Liver (tissue), 9 donors: ENCODE results near the gene TMEM245. TPM values are rescaled to one million over a fixed set of nuclear protein-coding genes. Genes with fewer than 3 reads are reported as not detected.

Experiments
- DNase-seq: peaks from one replicate; pipeline ENCODE4 v3.0.0-alpha.2; 2017; ENCODE audit warnings: low spot score
- H3K27ac ChIP-seq, 2 donors: one replicate each; pipeline ENCODE4 v1.7.0; 2013; ENCODE audit warnings: inconsistent platforms in 2 of 2, low read length in 2 of 2, control low read depth in 1 of 2, low read depth in 1 of 2, mild to moderate bottlenecking in 1 of 2
- H3K27me3 ChIP-seq, 4 donors: one replicate each; pipeline versions ENCODE4 v1.6.1 to v1.7.0; 2013; ENCODE audit warnings: low read length in 3 of 4, inconsistent platforms in 1 of 4, mild to moderate bottlenecking in 1 of 4, moderate library complexity in 1 of 4; ENCODE audit not compliant: control insufficient read depth in 4 of 4, insufficient read depth in 4 of 4
- H3K36me3 ChIP-seq, 4 donors: one replicate each; pipeline versions ENCODE4 v1.6.1 to v1.7.0; 2013; ENCODE audit warnings: low read length in 3 of 4, mild to moderate bottlenecking in 3 of 4, low read depth in 1 of 4, moderate library complexity in 1 of 4; ENCODE audit not compliant: control insufficient read depth in 4 of 4, insufficient read depth in 3 of 4
- H3K4me1 ChIP-seq, 4 donors: one replicate each; pipeline versions ENCODE4 v1.6.1 to v1.7.0; 2013; ENCODE audit warnings: low read length in 3 of 4, mild to moderate bottlenecking in 3 of 4, moderate library complexity in 1 of 4; ENCODE audit not compliant: control insufficient read depth in 4 of 4, insufficient read depth in 4 of 4
- H3K4me3 ChIP-seq, 3 donors: one replicate each; pipeline versions ENCODE4 v1.6.1 to v1.7.0; 2013; ENCODE audit warnings: low read length in 3 of 3, control low read depth in 1 of 3, low read depth in 1 of 3, mild to moderate bottlenecking in 1 of 3
- H3K9ac ChIP-seq, 2 donors: one replicate each; pipeline ENCODE4 v1.7.0; 2013; ENCODE audit warnings: low read length in 2 of 2, mild to moderate bottlenecking in 2 of 2, moderate library complexity in 2 of 2, control low read depth in 1 of 2, low read depth in 1 of 2
- H3K9me3 ChIP-seq, 4 donors: one replicate each; pipeline versions ENCODE4 v1.6.1 to v1.7.0; 2013; ENCODE audit warnings: low read length in 3 of 4; ENCODE audit not compliant: control insufficient read depth in 4 of 4
- ATF3 ChIP-seq: IDR thresholded peaks from 2 replicates; pipeline ENCODE4 v1.6.1; 2016; ENCODE audit warnings: antibody characterized with exemption
- CTCF ChIP-seq: fragments of 150-350 bp; IDR thresholded peaks from 2 replicates; pipeline ENCODE4 v1.5.1; 2017; ENCODE audit warnings: improper control_type of control experiment, low read depth, low read length; ENCODE audit not compliant: missing input control
- EGR1 ChIP-seq, 2 donors: IDR thresholded peaks; 2 replicates each; pipeline ENCODE4 v1.6.1; 2016 to 2018; ENCODE audit warnings: antibody characterized with exemption in 2 of 2, low read depth in 2 of 2
- FOXA1 ChIP-seq: IDR thresholded peaks from 2 replicates; pipeline ENCODE4 v1.6.1; 2016; ENCODE audit warnings: antibody characterized with exemption
- FOXA2 ChIP-seq: IDR thresholded peaks from 2 replicates; pipeline ENCODE4 v1.6.1; 2016; ENCODE audit warnings: antibody characterized with exemption
- GABPA ChIP-seq, 2 donors: IDR thresholded peaks in 1 of 2; conservative IDR thresholded peaks in 1 of 2; 2 replicates each; pipeline ENCODE4 v1.6.1; 2016; ENCODE audit warnings: antibody characterized with exemption in 2 of 2, mild to moderate bottlenecking in 1 of 2, moderate library complexity in 1 of 2
- HNF4A ChIP-seq, 2 donors: conservative IDR thresholded peaks; 2 replicates each; pipeline ENCODE4 v1.6.1; 2016; ENCODE audit warnings: antibody characterized with exemption in 2 of 2, mild to moderate bottlenecking in 2 of 2
- HNF4G ChIP-seq: IDR thresholded peaks from 2 replicates; pipeline ENCODE4 v1.6.1; 2016; ENCODE audit warnings: antibody characterized with exemption
- JUND ChIP-seq, 2 donors: IDR thresholded peaks; 2 replicates each; pipeline ENCODE4 v1.6.1; 2016; ENCODE audit warnings: antibody characterized with exemption in 2 of 2
- MAX ChIP-seq: IDR thresholded peaks from 2 replicates; pipeline ENCODE4 v1.6.1; 2016; ENCODE audit warnings: antibody characterized with exemption
- NR2F2 ChIP-seq: IDR thresholded peaks from 2 replicates; pipeline ENCODE4 v1.6.1; 2016; ENCODE audit warnings: antibody characterized with exemption
- RAD21 ChIP-seq, 2 donors: IDR thresholded peaks; 2 replicates each; pipeline ENCODE4 v1.6.1; 2016; ENCODE audit warnings: antibody characterized with exemption in 2 of 2, mild to moderate bottlenecking in 2 of 2
- REST ChIP-seq: IDR thresholded peaks from 2 replicates; pipeline ENCODE4 v1.6.1; 2016; ENCODE audit warnings: antibody characterized with exemption, mild to moderate bottlenecking
- RXRA ChIP-seq, 2 donors: IDR thresholded peaks; 2 replicates each; pipeline ENCODE4 v1.6.1; 2017 to 2018; ENCODE audit warnings: antibody characterized with exemption in 2 of 2, mild to moderate bottlenecking in 1 of 2
- SP1 ChIP-seq: IDR thresholded peaks from 2 replicates; pipeline ENCODE4 v1.6.1; 2018; ENCODE audit warnings: antibody characterized with exemption, mild to moderate bottlenecking
- TAF1 ChIP-seq: conservative IDR thresholded peaks from 2 replicates; pipeline ENCODE4 v1.6.1; 2016; ENCODE audit warnings: antibody characterized with exemption, mild to moderate bottlenecking
- YY1 ChIP-seq: IDR thresholded peaks from 2 replicates; pipeline ENCODE4 v1.6.1; 2016; ENCODE audit warnings: antibody characterized with exemption, mild to moderate bottlenecking
- ZBTB33 ChIP-seq: IDR thresholded peaks from 2 replicates; pipeline ENCODE4 v1.6.1; 2016; ENCODE audit warnings: antibody characterized with exemption
- WGBS: extraction: QIAGEN DNeasy Blood & Tissue Kit; methylation state at CpG from one replicate; pipeline ENCODE4 v1.1.7; 2013; 5-methylcytosine and 5-hydroxymethylcytosine counted together
- polyA plus RNA-seq, 2 donors: library from polyadenylated mRNA; stranded (reverse) in 1 of 2; unstranded in 1 of 2; fragments of 200-250 nt in 1 of 2; fragments of >200 nt in 1 of 2; fragmentation: Nextera tagmentation in 1 of 2; extraction: Ambion mirVana in 1 of 2; gene quantifications; one replicate each; pipeline versions ENCODE4 v1.2.1 to v1.2.3, GENCODE V29; 2013 to 2015
- total RNA-seq, 2 donors: library from RNA; depleted of rRNA; stranded (reverse); fragments of >200 nt; gene quantifications; one replicate each; pipeline ENCODE4 v1.2.3, GENCODE V29; 2014
- donor health status: healthy.
- donor health status: healthy.
- donor health status: healthy.
- donor health status: healthy.
- donor health status: healthy.

TMEM245 gene
- total and polyA plus RNA-seq, 4 donors = 13.7 to 75.3 (median 31.2) TPM

- Histone ChIP-seq H3K27ac (peak overlapping the region; percentile 38 to 55), H3K4me1 (peaks cover 1 to 16% (median 13%) of the 10 kb centered on the region in 4 donors), H3K9ac (no peak overlapping the region), H3K36me3 (peaks cover 4 to 9% (median 8%) of the 10 kb centered on the region in 4 donors), H3K4me3 (no peak overlapping the region), H3K9me3 (no peaks in the 10 kb centered on the region), H3K27me3 (no peaks in the 10 kb centered on the region)
- WGBS = 39% methylated on average over 2 of the region's 2 CpGs
- peak; percentile 76 for TF ChIP-seq YY1
- TF ChIP-seq SP1 = peak; percentile 75
- peak; percentile 53 for TF ChIP-seq ZBTB33
- peak; percentile 35 to 59 for TF ChIP-seq RAD21 (IDR thresholded peaks at IDR 0.05)
- TF ChIP-seq FOXA2 = peak; percentile 77
- TF ChIP-seq EGR1 (IDR thresholded peaks at IDR 0.05; ENCODE audit: low read depth in 2 of 2) = no peak
- TF ChIP-seq JUND (IDR thresholded peaks at IDR 0.05) = peak; percentile 97 to 98
- peak; percentile 90 for TF ChIP-seq NR2F2
- TF ChIP-seq MAX = peak; percentile 52
- TF ChIP-seq HNF4A (conservative IDR thresholded peaks at IDR 0.05) = peak; percentile 81 to 83
- TF ChIP-seq ATF3 = peak; percentile 82
- peak; percentile 35 for TF ChIP-seq HNF4G
- TF ChIP-seq RXRA (IDR thresholded peaks at IDR 0.05) = peak; percentile 90
- no peak for TF ChIP-seq TAF1
- TF ChIP-seq REST = no peak
- TF ChIP-seq GABPA (IDR thresholded peaks at IDR 0.05 in 1 of 2, conservative IDR thresholded peaks at IDR 0.05 in 1 of 2) = no peak
- peak; percentile 62 for TF ChIP-seq FOXA1
- no peak for TF ChIP-seq CTCF
- DNase-seq = no peak
These were observed 83.9 kb downstream of the TMEM245 start for GRCh38 chr9:109035684-109036423.
